Measurements from ENCODE around the gene WDFY4.

The WDFY4 gene

GRCh38 chr10:49024484-49024883 is 339.8 kb downstream of the WDFY4 start:
- H3K4me3 ChIP-seq (ENCODE audit: low read length), result no peak overlapping the region
- no peak for TF ChIP-seq ZNF274 (IDR thresholded peaks at IDR 0.05; ENCODE audit: low read depth, low read length)

GRCh38 chr10:49025347-49025983 is 340.8 kb downstream of the WDFY4 start:
- no peak for TF ChIP-seq ZNF274 (IDR thresholded peaks at IDR 0.05; ENCODE audit: low read depth, low read length)
- no peak overlapping the region for H3K4me3 ChIP-seq (ENCODE audit: low read length)

- TF ChIP-seq ZNF274 (IDR thresholded peaks at IDR 0.05; ENCODE audit: low read depth, low read length), result no peak
- H3K4me3 ChIP-seq (ENCODE audit: low read length), result no peak overlapping the region
Observed at GRCh38 chr10:49028639-49029038, 344.0 kb downstream of the WDFY4 start.

- H3K4me3 ChIP-seq (ENCODE audit: low read length), result no peak overlapping the region
- no peak for TF ChIP-seq ZNF274 (IDR thresholded peaks at IDR 0.05; ENCODE audit: low read depth, low read length)
Observed at GRCh38 chr10:49029666-49030065, 345.0 kb downstream of the WDFY4 start.

All from GM08714 (cell line).